Dedifferentiated amniotic fluid mesenchymal stem cell (primary cell): ENCODE data around the gene RPL29.

ENCODE experiments used
- DNase-seq: peaks from one replicate; pipeline ENCODE4 v3.0.0-alpha.2; 2016; ENCODE audit errors: extremely low spot score

Gene RPL29

GRCh38 chr3:51966016-51966415 is 29.7 kb downstream of the RPL29 start:
- no peak for DNase-seq

- DNase-seq, result no peak
Measured at GRCh38 chr3:51964521-51964920, 31.2 kb downstream of the RPL29 start.

- no peak for DNase-seq
Measured at GRCh38 chr3:51963951-51964451, 31.7 kb downstream of the RPL29 start.

GRCh38 chr3:51962854-51963530 is 32.7 kb downstream of the RPL29 start:
- DNase-seq, result no peak

GRCh38 chr3:51961602-51962569 is 33.8 kb downstream of the RPL29 start:
- no peak for DNase-seq

GRCh38 chr3:51961011-51961410 is 34.7 kb downstream of the RPL29 start:
- DNase-seq, result no peak

GRCh38 chr3:51960386-51960785 is 35.3 kb downstream of the RPL29 start:
- DNase-seq, result no peak

GRCh38 chr3:51959651-51960050 is 36.0 kb downstream of the RPL29 start:
- DNase-seq, result no peak

- DNase-seq, result no peak
Measured at GRCh38 chr3:51958603-51959521, 36.8 kb downstream of the RPL29 start.

GRCh38 chr3:51957520-51958205 is 38.0 kb downstream of the RPL29 start:
- DNase-seq, result no peak

- no peak for DNase-seq
Measured at GRCh38 chr3:51955893-51956770, 39.6 kb downstream of the RPL29 start.

- no peak for DNase-seq
Measured at GRCh38 chr3:51955175-51955892, 40.4 kb downstream of the RPL29 start, which contains the start of gene GPR62. Gene GPR62 (plus strand): TSS chr3:51955381. CDS start chr3:51955653, 272 bp downstream.

- no peak for DNase-seq
Measured at GRCh38 chr3:51954713-51955112, 41.0 kb downstream of the RPL29 start.

- no peak for DNase-seq
Measured at GRCh38 chr3:51954105-51954504, 41.6 kb downstream of the RPL29 start.

- DNase-seq, result peak; percentile 40
Measured at GRCh38 chr3:51953445-51953844, 42.2 kb downstream of the RPL29 start.

- DNase-seq, result no peak
Measured at GRCh38 chr3:51950899-51951298, 44.8 kb downstream of the RPL29 start.

GRCh38 chr3:51949121-51949520 is 46.6 kb downstream of the RPL29 start:
- DNase-seq, result no peak

- DNase-seq, result no peak
Measured at GRCh38 chr3:51948016-51948580, 47.6 kb downstream of the RPL29 start.
